Activated CD4-positive, CD25-positive, alpha-beta regulatory T cell treated with anti-CD3 and anti-CD28 coated beads, Interleukin-2, amount 50 U/mL, for 24 hours (primary cell): ENCODE results near the gene IL4I1.

Experiments
- ATAC-seq, 2 donors: fragments of 150-1000 bp; cut with Tn5 transposase; one replicate each; pipeline ENCODE4 v1.10.0; 2021; ENCODE audit warnings: mild to moderate bottlenecking in 1 of 2, moderate library complexity in 1 of 2

IL4I1 gene

GRCh38 chr19:49924004-49924880 is 27.6 kb upstream of the IL4I1 start:
- no peak for ATAC-seq

- ATAC-seq, result no peak
Measured at GRCh38 chr19:49923055-49924003, 26.6 kb upstream of the IL4I1 start.

GRCh38 chr19:49921871-49922795 is 25.4 kb upstream of the IL4I1 start:
- ATAC-seq, result peak in 1 of 2 donors; percentile 32

- ATAC-seq, result no peak
Measured at GRCh38 chr19:49920624-49921363, 24.1 kb upstream of the IL4I1 start.

GRCh38 chr19:49918089-49918488 is 21.4 kb upstream of the IL4I1 start:
- ATAC-seq, result no peak

GRCh38 chr19:49916839-49917733 is 20.4 kb upstream of the IL4I1 start:
- ATAC-seq, result peak in 1 of 2 donors; percentile 9

GRCh38 chr19:49915271-49915670 is 18.6 kb upstream of the IL4I1 start:
- no peak for ATAC-seq

- no peak for ATAC-seq
Measured at GRCh38 chr19:49913720-49914119, 17.0 kb upstream of the IL4I1 start.

- ATAC-seq, result no peak
Measured at GRCh38 chr19:49912965-49913685, 16.4 kb upstream of the IL4I1 start.

GRCh38 chr19:49911381-49912145 is 14.9 kb upstream of the IL4I1 start:
- ATAC-seq, result peak; percentile 75 to 88

GRCh38 chr19:49910179-49910578 is 13.5 kb upstream of the IL4I1 start:
- no peak for ATAC-seq

- no peak for ATAC-seq
Measured at GRCh38 chr19:49908480-49909420, 12.1 kb upstream of the IL4I1 start.

GRCh38 chr19:49907745-49908446 is 11.2 kb upstream of the IL4I1 start:
- no peak for ATAC-seq

- ATAC-seq, result no peak
Measured at GRCh38 chr19:49906879-49907564, 10.3 kb upstream of the IL4I1 start.

- ATAC-seq, result no peak
Measured at GRCh38 chr19:49904136-49904535, 7.4 kb upstream of the IL4I1 start.

- ATAC-seq, result no peak
Measured at GRCh38 chr19:49895566-49896297, 955 bp downstream of the IL4I1 start.
